Left ventricle myocardium superior (tissue), 1 donor: ENCODE data around the gene TTLL4. TPM values are rescaled to one million over a fixed set of nuclear protein-coding genes. Genes with fewer than 3 reads are reported as not detected.
A peak's percentile ranks its signal among the peaks of the same experiment; 100 is the strongest.
"Not testable (repeated sequence)": the region's sequence is repeated elsewhere in the genome, so short reads cannot be mapped to it uniquely, and the experiment has no call there.

Experiments
- ATAC-seq: fragments of 200-7000 bp; cut with Tn5 transposase; one replicate; pipeline ENCODE4 v1.9.1; 2020; ENCODE audit warnings: mild to moderate bottlenecking, moderate library complexity
- DNase-seq: peaks from one replicate; pipeline ENCODE4 v3.0.0-alpha.2; 2020
- intact Hi-C: fragments of 100-400 bp; cut with micrococcal nuclease; formaldehyde crosslinking; loops from one replicate; pipeline ENCODE4 v1.11.0; 2022
- long read RNA-seq: library from polyadenylated mRNA; unstranded; transcript quantifications from one replicate; pipeline ENCODE4 v2.0.0, GENCODE V29; 2021
- total RNA-seq: library from RNA; stranded (reverse); fragmentation: NEBNext Ultra II Directional; extraction: Animal tissue kit (Norgen Biotek cat#: 25700); gene quantifications from one replicate; pipeline ENCODE4 v1.2.1, GENCODE V29; 2021
- donor health status: DM: no; HTN: yes; CAD: no; lungs with severe emphysema.

Gene TTLL4
- 4.6 TPM for total RNA-seq
- long read RNA-seq, partial matches to known transcripts, result 1 of 3 reads
- long read RNA-seq, other reads (novel, unspliced or antisense), result 2 of 3 reads

GRCh38 chr2:218710687-218711549 lies at the start of gene TTLL4:
Gene TTLL4, plus strand, starts transcription at chr2:218710835. Its CDS starts 26,842 bp downstream, at chr2:218737677.
- ATAC-seq, result peak; percentile 98
- intact Hi-C loops, result loop anchor here (10.0 kb wide), 1 partner anchor 134 kb away; no protein-coding TSS in a partner anchor
- peak; percentile 99 for DNase-seq

GRCh38 chr2:218662377-218662776 lies 48.3 kb upstream of the TTLL4 start:
- no peak for ATAC-seq
- intact Hi-C loops, result no loop called here
- no peak for DNase-seq

GRCh38 chr2:218662827-218663226 lies 47.8 kb upstream of the TTLL4 start:
- DNase-seq (no peak), ATAC-seq (no peak)
- intact Hi-C loops, result no loop called here

GRCh38 chr2:218663901-218664300 lies 46.7 kb upstream of the TTLL4 start:
- DNase-seq, result no peak
- intact Hi-C loops, result no loop called here
- ATAC-seq, result no peak

GRCh38 chr2:218664653-218665052 lies 46.0 kb upstream of the TTLL4 start:
- no peak for ATAC-seq
- intact Hi-C loops, result no loop called here

GRCh38 chr2:218671097-218671653 lies 39.5 kb upstream of the TTLL4 start:
- intact Hi-C loops, result no loop called here
- no peak for ATAC-seq
- DNase-seq, result no peak

More at GRCh38 chr2:218664653-218665052, 46.0 kb upstream of the TTLL4 start:
- DNase-seq, result no peak

- peak; percentile 97 for ATAC-seq
- DNase-seq, result peak; percentile 87
- intact Hi-C loops, result no loop called here
Measured at GRCh38 chr2:218671654-218672566, 38.7 kb upstream of the TTLL4 start, which contains the start of the genes RNF25 and STK36. Gene RNF25, minus strand, starts transcription at chr2:218672002. Its CDS starts 32 bp downstream, at chr2:218671970. Gene STK36, plus strand, starts transcription at chr2:218672086. Its CDS starts 744 bp downstream, at chr2:218672830.

GRCh38 chr2:218679119-218679518 lies 31.5 kb upstream of the TTLL4 start:
- intact Hi-C loops, result no loop called here
- ATAC-seq (no peak), DNase-seq (no peak)

- intact Hi-C loops, result no loop called here
- ATAC-seq (no peak), DNase-seq (no peak)
Measured at GRCh38 chr2:218680061-218680460, 30.6 kb upstream of the TTLL4 start.

- intact Hi-C loops, DNase-seq: not testable (repeated sequence)
- peak; percentile 87 for ATAC-seq
Measured at GRCh38 chr2:218687400-218688060, 23.1 kb upstream of the TTLL4 start.

GRCh38 chr2:218691234-218691633 lies 19.4 kb upstream of the TTLL4 start:
- intact Hi-C loops, result no loop called here
- DNase-seq, result no peak
- ATAC-seq, result peak; percentile 48

- intact Hi-C loops, result no loop called here
- ATAC-seq (no peak), DNase-seq (no peak)
Measured at GRCh38 chr2:218694405-218695145, 16.1 kb upstream of the TTLL4 start.

- ATAC-seq (no peak), DNase-seq (no peak)
- intact Hi-C loops, result no loop called here
Measured at GRCh38 chr2:218698885-218699284, 11.8 kb upstream of the TTLL4 start.

- DNase-seq (no peak), ATAC-seq (peak; percentile 48)
- intact Hi-C loops, result no loop called here
Measured at GRCh38 chr2:218701806-218702205, 8.8 kb upstream of the TTLL4 start.

GRCh38 chr2:218703341-218703740 lies 7.3 kb upstream of the TTLL4 start:
- DNase-seq (no peak), ATAC-seq (no peak)
- intact Hi-C loops, result no loop called here

- ATAC-seq (no peak), DNase-seq (no peak)
- intact Hi-C loops, result no loop called here
Measured at GRCh38 chr2:218708086-218708485, 2.5 kb upstream of the TTLL4 start.

- intact Hi-C loops, result loop anchor here (10.0 kb wide), 1 partner anchor 135 kb away; no protein-coding TSS in a partner anchor
- ATAC-seq, result no peak
- DNase-seq, result no peak
Measured at GRCh38 chr2:218709908-218710307, 727 bp upstream of the TTLL4 start.

GRCh38 chr2:218710334-218710686 lies 325 bp upstream of the TTLL4 start:
- no peak for DNase-seq
- intact Hi-C loops, result loop anchor here (10.0 kb wide), 1 partner anchor 134 kb away; no protein-coding TSS in a partner anchor
- peak; percentile 2 for ATAC-seq
